GM19397 (cell line): ENCODE results near the gene CNGB1.

Experiments
- ATAC-seq: cut with Tn5 transposase; IDR thresholded peaks from one replicate; pipeline ENCODE4 v1.9.1; 2021; ENCODE audit warnings: mild to moderate bottlenecking, moderate library complexity; ENCODE audit not compliant: unreplicated experiment

Gene CNGB1

GRCh38 chr16:57977418-57978069, 6.6 kb upstream of the CNGB1 start:
- ATAC-seq: no peak

GRCh38 chr16:57976331-57976796, 5.4 kb upstream of the CNGB1 start:
- ATAC-seq: no peak

- ATAC-seq: no peak
Measured at GRCh38 chr16:57972306-57972705, 1.4 kb upstream of the CNGB1 start.

- no peak for ATAC-seq
Measured at GRCh38 chr16:57971848-57972247, 920 bp upstream of the CNGB1 start.

DNA sequence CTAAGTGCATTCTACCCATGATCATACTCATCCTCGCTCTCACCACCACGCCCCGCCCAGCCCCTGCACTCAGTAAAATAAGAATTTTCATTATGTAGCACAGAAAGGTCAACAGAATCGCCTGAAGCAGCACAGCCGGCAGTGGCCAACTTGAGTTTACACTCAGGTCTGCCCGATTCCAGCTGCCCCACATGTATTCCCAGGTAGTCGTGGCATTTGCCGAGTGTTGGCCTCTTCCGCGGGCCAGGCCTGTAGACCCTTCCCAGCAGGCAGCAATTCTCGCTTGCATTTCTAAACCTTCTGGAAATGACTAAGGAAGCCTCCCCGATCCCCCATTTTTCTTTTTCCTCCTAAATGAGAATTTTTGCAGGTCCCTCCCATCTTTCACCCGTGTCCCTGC, 609 bp downstream of the CNGB1 start:
- ATAC-seq: no peak

DNA sequence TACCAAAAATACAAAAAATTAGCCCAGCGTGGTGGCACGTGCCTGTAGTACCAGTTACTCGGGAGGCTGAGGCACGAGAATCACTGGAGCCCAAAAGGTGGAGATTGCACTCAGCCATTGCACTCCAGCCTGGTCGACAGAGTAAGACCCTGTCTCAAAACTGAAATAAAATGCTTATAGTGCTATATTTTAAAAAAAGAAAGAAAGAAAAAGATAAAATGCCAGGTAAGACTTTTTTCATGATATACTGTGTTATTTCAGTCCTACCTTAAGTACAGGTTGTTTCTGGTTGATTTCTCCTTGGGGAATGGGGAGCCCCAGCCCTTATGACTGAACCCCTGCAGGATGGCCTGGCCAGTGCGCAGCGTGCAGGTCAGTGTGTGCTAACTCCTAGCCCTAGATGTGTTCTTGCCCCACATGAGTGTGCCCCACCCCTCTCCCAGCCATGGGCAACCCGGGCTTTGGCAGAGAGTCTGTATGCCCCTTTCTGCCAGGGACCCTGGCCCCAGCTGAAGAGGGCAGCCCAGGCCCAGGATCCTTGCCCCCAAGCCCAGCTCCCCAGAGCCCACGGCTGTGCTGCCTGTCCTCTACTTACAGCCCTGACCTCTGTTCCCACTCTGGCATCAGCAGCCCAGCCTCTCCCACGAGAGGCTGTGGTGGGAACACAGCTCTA, 1.3 kb downstream of the CNGB1 start:
- no peak for ATAC-seq

GRCh38 chr16:57967916-57968315, 3.0 kb downstream of the CNGB1 start:
- no peak for ATAC-seq

GRCh38 chr16:57966986-57967385, 3.9 kb downstream of the CNGB1 start:
- ATAC-seq: no peak

DNA sequence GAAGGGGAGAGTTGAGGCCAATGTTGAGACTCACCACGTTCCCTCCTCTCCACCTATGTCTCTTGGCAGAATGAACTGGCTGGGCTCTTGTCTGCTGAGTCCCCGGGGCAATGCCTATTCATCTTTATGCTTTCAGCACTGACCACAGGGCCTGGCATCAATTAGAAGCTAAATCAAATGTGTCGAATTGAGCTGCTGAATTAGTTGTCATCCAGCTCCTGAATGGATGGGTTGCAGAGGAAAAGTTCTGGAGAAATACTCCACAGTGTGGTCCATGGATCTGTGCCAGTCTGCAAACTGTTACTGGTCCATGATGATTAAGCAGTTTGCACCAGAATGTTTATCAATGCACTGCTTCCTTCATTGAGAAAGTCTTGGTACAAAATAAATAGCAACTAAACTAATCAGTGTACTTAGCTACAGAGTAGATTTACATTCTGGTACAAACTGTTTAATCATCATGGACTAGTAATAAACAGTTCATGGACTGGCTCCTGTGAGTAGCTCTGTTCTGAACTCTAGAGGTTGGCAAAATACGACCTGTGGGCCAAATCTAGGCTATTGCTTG, 4.6 kb downstream of the CNGB1 start:
- no peak for ATAC-seq

- ATAC-seq: no peak
Measured at GRCh38 chr16:57964157-57964700, 6.7 kb downstream of the CNGB1 start.

- no peak for ATAC-seq
Measured at GRCh38 chr16:57962756-57963155, 8.2 kb downstream of the CNGB1 start.

DNA sequence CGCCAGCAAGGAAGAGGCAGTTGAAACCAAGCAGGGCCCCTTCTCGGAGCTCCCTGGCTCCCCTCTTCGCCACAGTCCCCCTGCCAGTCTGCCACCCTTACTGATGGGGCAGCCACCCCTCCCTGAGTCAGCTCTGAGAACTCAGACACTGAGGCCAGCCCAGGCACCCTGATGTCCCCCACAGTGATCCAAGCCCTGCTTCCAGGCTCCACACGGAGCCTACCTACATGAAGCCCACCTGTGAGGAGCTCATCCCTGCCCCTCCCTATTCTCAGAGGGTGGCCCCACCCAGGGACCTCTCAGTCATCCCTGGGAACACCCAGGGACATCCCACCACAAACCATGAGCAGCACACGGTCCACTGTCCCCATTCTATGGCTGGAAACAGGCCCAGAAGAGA, 8.9 kb downstream of the CNGB1 start:
- no peak for ATAC-seq

DNA sequence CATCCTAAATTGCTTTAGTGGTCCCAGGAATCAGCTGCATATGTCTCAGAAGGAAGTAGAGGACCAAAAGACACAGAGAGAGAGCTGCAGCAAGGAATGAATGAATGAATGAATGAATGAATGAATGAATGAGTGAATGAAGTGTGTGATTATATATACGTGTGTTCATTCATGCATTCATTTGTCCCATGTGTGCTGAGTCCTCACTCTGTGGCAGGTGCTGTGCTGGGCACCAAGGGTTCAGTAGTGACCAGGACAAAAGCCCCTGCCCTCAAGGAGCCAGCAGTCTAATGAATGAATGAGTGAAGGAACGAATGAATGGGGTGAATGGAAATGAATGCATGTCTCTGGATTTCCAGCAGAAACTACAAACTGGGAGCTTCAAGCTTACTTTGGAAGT, 9.4 kb downstream of the CNGB1 start:
- ATAC-seq: no peak

GRCh38 chr16:57960826-57961472, 10.0 kb downstream of the CNGB1 start:
- no peak for ATAC-seq

DNA sequence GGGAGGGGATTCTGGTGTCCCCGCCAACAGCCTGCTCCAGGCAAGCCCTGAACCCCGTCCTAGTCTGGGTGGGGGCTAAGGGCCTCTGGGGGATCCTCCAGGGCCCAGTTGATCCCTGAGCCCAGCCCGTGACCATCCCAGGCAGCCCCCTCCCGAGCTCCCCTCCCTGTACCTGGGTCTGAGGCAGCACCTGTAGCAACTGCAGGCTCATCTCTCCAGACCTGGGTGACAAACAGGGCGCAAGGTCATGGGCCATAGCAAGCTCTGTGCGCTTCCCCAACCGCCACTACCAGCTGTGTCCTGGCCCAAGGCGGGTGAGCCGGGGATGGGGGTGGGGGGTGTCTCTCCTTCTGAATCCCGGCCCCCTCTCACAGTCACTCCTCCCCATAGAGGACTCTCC, 10.6 kb downstream of the CNGB1 start:
- no peak for ATAC-seq

DNA sequence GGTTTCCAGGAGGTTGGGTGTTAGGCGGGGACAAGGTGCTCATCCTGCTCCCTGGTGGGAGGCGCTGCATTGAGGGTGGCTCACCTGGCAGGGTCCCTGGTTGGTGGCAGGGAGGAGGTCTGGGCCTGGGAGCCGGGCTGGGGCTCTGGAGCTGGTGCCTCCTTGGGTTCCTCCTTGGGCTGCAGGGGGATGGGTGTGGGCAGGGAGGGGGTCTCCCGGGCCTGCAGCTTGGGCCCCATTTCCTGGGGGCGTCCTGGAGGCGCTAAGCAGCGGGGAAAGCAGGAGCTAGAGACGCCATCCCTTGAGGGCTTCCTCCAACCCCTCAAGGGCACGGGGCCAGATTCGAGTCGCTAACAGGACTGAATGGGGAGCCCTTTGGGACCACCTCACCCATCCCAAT, 11.1 kb downstream of the CNGB1 start:
- ATAC-seq: no peak

- ATAC-seq: no peak
Measured at GRCh38 chr16:57959121-57959520, 11.8 kb downstream of the CNGB1 start.

DNA sequence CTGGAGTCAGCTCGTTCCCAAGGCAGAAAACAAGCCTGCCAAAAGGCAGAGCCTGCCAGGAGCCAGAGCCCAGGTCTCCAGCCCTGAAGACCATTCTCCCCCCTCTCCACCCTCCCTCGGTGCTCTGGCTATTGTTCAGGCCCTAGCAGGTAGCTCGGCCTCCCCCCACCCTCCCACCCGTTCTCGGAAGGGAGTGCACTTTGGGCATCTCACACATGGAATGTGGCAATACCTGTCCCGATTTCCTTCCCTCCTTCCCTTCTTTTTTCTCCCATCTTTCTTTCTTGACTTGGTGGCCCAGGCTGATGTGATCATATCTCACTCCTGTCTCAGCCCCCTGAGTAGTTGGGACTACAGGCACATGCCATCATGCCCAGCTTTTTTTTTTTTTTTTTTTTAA, 12.4 kb downstream of the CNGB1 start:
- ATAC-seq: no peak

DNA sequence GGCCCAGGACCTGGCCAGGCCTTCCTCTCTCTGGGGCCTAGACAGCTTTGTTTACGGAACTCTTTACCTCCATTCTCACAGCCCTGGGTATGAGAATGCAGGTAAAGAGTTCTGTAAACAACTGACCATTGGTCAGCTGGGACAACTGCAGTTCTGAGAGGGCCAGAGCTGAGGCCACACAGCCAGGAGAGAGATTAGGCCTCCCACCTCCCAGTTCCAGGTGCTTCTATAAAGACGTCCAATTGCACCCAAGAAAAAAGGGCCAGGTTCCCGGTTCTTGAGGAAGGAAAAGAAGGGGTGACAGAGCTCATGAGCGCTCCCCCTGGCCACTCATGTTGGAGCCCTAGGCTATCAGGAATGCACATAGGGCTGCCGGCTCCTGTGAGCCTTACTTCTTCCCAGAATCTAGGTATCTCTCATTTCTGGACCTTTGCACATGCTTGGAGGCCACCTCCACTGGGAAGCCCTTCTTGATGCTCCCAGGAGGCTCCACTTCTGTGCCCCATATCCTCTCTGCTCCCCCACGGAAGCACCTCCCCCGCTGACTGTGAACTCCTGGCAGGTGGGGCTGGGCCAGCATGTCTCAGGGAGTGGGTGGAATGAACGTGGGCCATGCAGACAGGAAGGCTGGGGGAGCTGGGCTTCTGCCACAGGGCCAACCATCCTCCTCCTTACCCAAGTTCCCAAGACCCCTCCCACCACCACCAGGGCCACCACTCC, 13.1 kb downstream of the CNGB1 start:
- ATAC-seq: no peak

- no peak for ATAC-seq
Measured at GRCh38 chr16:57956924-57957672, 13.8 kb downstream of the CNGB1 start.
